ENCODE data around the gene UNG.
"Not testable (repeated sequence)": the region's sequence is repeated elsewhere in the genome, so short reads cannot be mapped to it uniquely, and the experiment has no call there.

Gene UNG

GRCh38 chr12:109121346-109121880, 24.0 kb downstream of the UNG start:
- DNase-seq (ENCODE audit: low read depth), result no peak

- no peak for DNase-seq (ENCODE audit: low read depth)
Measured at GRCh38 chr12:109124878-109125648, 27.7 kb downstream of the UNG start.

GRCh38 chr12:109125791-109126190, 28.4 kb downstream of the UNG start:
- no peak for DNase-seq (ENCODE audit: low read depth)

- DNase-seq (ENCODE audit: low read depth), result no peak
Measured at GRCh38 chr12:109126784-109127183, 29.4 kb downstream of the UNG start.

- no peak for DNase-seq (ENCODE audit: low read depth)
Measured at GRCh38 chr12:109127533-109128242, 30.3 kb downstream of the UNG start.

- no peak for DNase-seq (ENCODE audit: low read depth)
Measured at GRCh38 chr12:109130297-109131153, 33.1 kb downstream of the UNG start.

GRCh38 chr12:109131154-109132050, 34.0 kb downstream of the UNG start:
- no peak for DNase-seq (ENCODE audit: low read depth)

GRCh38 chr12:109134186-109134917, 37.0 kb downstream of the UNG start:
- no peak for DNase-seq (ENCODE audit: low read depth)

- DNase-seq (ENCODE audit: low read depth), result no peak
Measured at GRCh38 chr12:109137055-109137454, 39.7 kb downstream of the UNG start.

GRCh38 chr12:109139360-109139759, 42.0 kb downstream of the UNG start:
- DNase-seq (ENCODE audit: low read depth), result no peak

GRCh38 chr12:109139791-109140190, 42.4 kb downstream of the UNG start:
- DNase-seq (ENCODE audit: low read depth), result no peak

GRCh38 chr12:109140560-109140959, 43.2 kb downstream of the UNG start:
- DNase-seq (ENCODE audit: low read depth), result no peak

- no peak for DNase-seq (ENCODE audit: low read depth)
Measured at GRCh38 chr12:109144224-109144623, 46.8 kb downstream of the UNG start.

GRCh38 chr12:109147126-109147525, 49.7 kb downstream of the UNG start:
- DNase-seq (ENCODE audit: low read depth), result not testable (repeated sequence)

- no peak for DNase-seq (ENCODE audit: low read depth)
Measured at GRCh38 chr12:109147954-109148353, 50.6 kb downstream of the UNG start.

- DNase-seq (ENCODE audit: low read depth), result no peak
Measured at GRCh38 chr12:109150124-109150640, 52.8 kb downstream of the UNG start.

- no peak for DNase-seq (ENCODE audit: low read depth)
Measured at GRCh38 chr12:109151457-109151856, 54.1 kb downstream of the UNG start.

- no peak for DNase-seq (ENCODE audit: low read depth)
Measured at GRCh38 chr12:109153821-109154441, 56.5 kb downstream of the UNG start.

Data from HS-27A (cell line).